ENCODE measurements around the gene CMIP. TPM values are rescaled to one million over a fixed set of nuclear protein-coding genes. Genes with fewer than 3 reads are reported as not detected.

CMIP gene
- total RNA-seq, 1 experiment from 2014 or later = 53.6 TPM

- ChIA-PET POLR2A (interaction anchor here (1.2 to 4.7 kb wide), 3 partner anchors 19 to 176 kb away, joined by 3 to 24 read pairs (median 4); no protein-coding TSS in a partner anchor), CTCF (interaction anchor here (0.6 to 3.5 kb wide), 6 partner anchors 17 to 219 kb away, joined by 3 to 34 read pairs (median 4); no protein-coding TSS in a partner anchor)
- H3K4me1 Mint-ChIP-seq (ENCODE audit: insufficient read depth, unreplicated experiment) = peaks cover 9% of the 10 kb centered on the region
- no peaks in the 10 kb centered on the region for H3K27me3 Mint-ChIP-seq (ENCODE audit: insufficient read depth, unreplicated experiment)
- intact Hi-C loops (cut with micrococcal nuclease) = loop anchor here (5.0 kb wide), 2 partner anchors 73 to 92 kb away; no protein-coding TSS in a partner anchor
- BruUV-seq (replicated peaks) = no TSS peak
- H3K27ac Mint-ChIP-seq (ENCODE audit: low read depth, unreplicated experiment) = no peak overlapping the region
- TF ChIP-seq CTCF (IDR thresholded peaks at IDR 0.05; ENCODE audit: unreplicated experiment) = no peak
- H3K36me3 Mint-ChIP-seq (ENCODE audit: insufficient read depth, unreplicated experiment) = peaks cover 26% of the 10 kb centered on the region
- H3K9me3 Mint-ChIP-seq (ENCODE audit: unreplicated experiment) = no peaks in the 10 kb centered on the region
- DNase-seq (ENCODE audit: unreplicated experiment) = no peak
- no peak overlapping the region for H3K4me3 Mint-ChIP-seq (ENCODE audit: unreplicated experiment)
Observed at GRCh38 chr16:81624403-81624759, 179.8 kb downstream of the CMIP start.

GRCh38 chr16:81624760-81625543 lies 180.3 kb downstream of the CMIP start:
- ChIA-PET POLR2A (interaction anchor here (0.6 to 4.7 kb wide), 6 partner anchors 18 to 179 kb away, joined by 3 to 24 read pairs (median 4); no protein-coding TSS in a partner anchor), CTCF (interaction anchor here (0.6 to 2.2 kb wide), 9 partner anchors 13 to 220 kb away, joined by 3 to 9 read pairs (median 3); no protein-coding TSS in a partner anchor)
- Mint-ChIP-seq H3K27ac (ENCODE audit: low read depth, unreplicated experiment) (no peak overlapping the region), H3K27me3 (ENCODE audit: insufficient read depth, unreplicated experiment) (no peaks in the 10 kb centered on the region), H3K36me3 (ENCODE audit: insufficient read depth, unreplicated experiment) (peaks cover 29% of the 10 kb centered on the region), H3K9me3 (ENCODE audit: unreplicated experiment) (no peaks in the 10 kb centered on the region), H3K4me3 (ENCODE audit: unreplicated experiment) (no peak overlapping the region), H3K4me1 (ENCODE audit: insufficient read depth, unreplicated experiment) (peaks cover 9% of the 10 kb centered on the region)
- BruUV-seq (replicated peaks) = no TSS peak
- peak; percentile 50 for DNase-seq (ENCODE audit: unreplicated experiment)
- TF ChIP-seq CTCF (IDR thresholded peaks at IDR 0.05; ENCODE audit: unreplicated experiment) = no peak
- intact Hi-C loops (cut with micrococcal nuclease) = loop anchor here (5.0 kb wide), 2 partner anchors 72 to 93 kb away; no protein-coding TSS in a partner anchor

GRCh38 chr16:81625544-81626153 lies 181.0 kb downstream of the CMIP start:
- intact Hi-C loops (cut with micrococcal nuclease) = no loop called here
- Mint-ChIP-seq H3K27ac (ENCODE audit: low read depth, unreplicated experiment) (no peak overlapping the region), H3K27me3 (ENCODE audit: insufficient read depth, unreplicated experiment) (no peaks in the 10 kb centered on the region), H3K36me3 (ENCODE audit: insufficient read depth, unreplicated experiment) (peaks cover 23% of the 10 kb centered on the region), H3K9me3 (ENCODE audit: unreplicated experiment) (no peaks in the 10 kb centered on the region), H3K4me1 (ENCODE audit: insufficient read depth, unreplicated experiment) (peaks cover 9% of the 10 kb centered on the region), H3K4me3 (ENCODE audit: unreplicated experiment) (no peak overlapping the region)
- ChIA-PET POLR2A (interaction anchor here (0.6 to 1.4 kb wide), 4 partner anchors 22 to 180 kb away, joined by 3 to 5 read pairs (median 4); no protein-coding TSS in a partner anchor), CTCF (interaction anchor here (0.8 to 1.8 kb wide), 6 partner anchors 14 to 220 kb away, joined by 3 to 6 read pairs (median 3); no protein-coding TSS in a partner anchor)
- peak; percentile 78 for DNase-seq (ENCODE audit: unreplicated experiment)
- TF ChIP-seq CTCF (IDR thresholded peaks at IDR 0.05; ENCODE audit: unreplicated experiment) = no peak
- no TSS peak for BruUV-seq (replicated peaks)

- ChIA-PET CTCF (interaction anchor here (1.0 to 1.2 kb wide), 2 partner anchors 178 to 221 kb away, joined by 3 to 6 read pairs; no protein-coding TSS in a partner anchor), POLR2A (interaction anchor here (1.2 to 1.3 kb wide), 2 partner anchors 133 to 180 kb away, joined by 5 read pairs; no protein-coding TSS in a partner anchor)
- H3K4me3 Mint-ChIP-seq (ENCODE audit: unreplicated experiment) = no peak overlapping the region
- peaks cover 23% of the 10 kb centered on the region for H3K36me3 Mint-ChIP-seq (ENCODE audit: insufficient read depth, unreplicated experiment)
- intact Hi-C loops (cut with micrococcal nuclease) = no loop called here
- TF ChIP-seq CTCF (IDR thresholded peaks at IDR 0.05; ENCODE audit: unreplicated experiment) = no peak
- peaks cover 5% of the 10 kb centered on the region for H3K4me1 Mint-ChIP-seq (ENCODE audit: insufficient read depth, unreplicated experiment)
- no peaks in the 10 kb centered on the region for H3K27me3 Mint-ChIP-seq (ENCODE audit: insufficient read depth, unreplicated experiment)
- H3K27ac Mint-ChIP-seq (ENCODE audit: low read depth, unreplicated experiment) = no peak overlapping the region
- no peaks in the 10 kb centered on the region for H3K9me3 Mint-ChIP-seq (ENCODE audit: unreplicated experiment)
- peak; percentile 3 for DNase-seq (ENCODE audit: unreplicated experiment)
- no TSS peak for BruUV-seq (replicated peaks)
Observed at GRCh38 chr16:81626181-81626674, 181.6 kb downstream of the CMIP start.
